Measurements from ENCODE around the gene ANO4.
A peak's percentile ranks its signal among the peaks of the same experiment; 100 is the strongest.
"Not testable (repeated sequence)": the region's sequence is repeated elsewhere in the genome, so short reads cannot be mapped to it uniquely, and the experiment has no call there.

The ANO4 gene

GRCh38 chr12:100875771-100876170 lies 81.2 kb downstream of the ANO4 start:
- DNase-seq, result no peak

DNA sequence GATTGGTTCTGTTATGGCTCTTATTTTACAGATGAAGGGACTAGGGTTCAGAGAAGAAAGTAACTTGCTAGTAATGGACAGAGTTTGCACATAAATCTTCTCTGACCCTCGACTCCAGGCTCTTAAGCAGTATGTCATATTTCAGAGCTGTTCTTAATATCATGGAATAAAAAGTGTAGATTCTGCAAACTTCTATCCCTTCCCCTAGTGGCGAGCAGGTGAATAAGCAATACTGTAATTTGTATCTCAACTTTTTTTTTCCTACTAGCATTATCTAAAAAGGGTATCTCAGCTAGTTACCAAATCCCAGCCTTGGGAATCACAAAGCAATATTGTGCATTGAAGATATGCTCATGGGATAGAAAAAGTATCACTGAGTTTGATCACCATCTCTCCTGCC lies 83.2 kb downstream of the ANO4 start:
- no peak for DNase-seq

DNA sequence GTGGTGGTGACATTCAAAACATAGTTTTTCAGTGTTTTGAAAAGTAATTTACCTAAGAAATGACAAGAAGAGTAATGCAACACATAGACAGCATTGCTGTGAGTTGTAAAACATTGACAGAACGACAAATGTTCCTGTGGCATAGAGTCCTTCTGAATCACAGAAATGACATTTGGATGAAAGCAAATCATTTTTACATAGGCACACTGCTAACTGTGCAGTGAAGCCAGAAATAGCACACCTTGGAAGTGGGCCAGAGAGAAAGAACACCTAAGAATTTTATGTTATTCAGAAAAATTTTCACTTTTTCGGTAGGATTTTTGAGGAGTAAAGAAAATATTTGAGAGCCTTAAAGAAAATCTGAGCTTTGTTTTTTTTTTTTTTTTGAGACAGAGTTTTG lies 100.6 kb downstream of the ANO4 start:
- no peak for DNase-seq

GRCh38 chr12:100896192-100896591 lies 101.6 kb downstream of the ANO4 start:
- no peak for DNase-seq

DNA sequence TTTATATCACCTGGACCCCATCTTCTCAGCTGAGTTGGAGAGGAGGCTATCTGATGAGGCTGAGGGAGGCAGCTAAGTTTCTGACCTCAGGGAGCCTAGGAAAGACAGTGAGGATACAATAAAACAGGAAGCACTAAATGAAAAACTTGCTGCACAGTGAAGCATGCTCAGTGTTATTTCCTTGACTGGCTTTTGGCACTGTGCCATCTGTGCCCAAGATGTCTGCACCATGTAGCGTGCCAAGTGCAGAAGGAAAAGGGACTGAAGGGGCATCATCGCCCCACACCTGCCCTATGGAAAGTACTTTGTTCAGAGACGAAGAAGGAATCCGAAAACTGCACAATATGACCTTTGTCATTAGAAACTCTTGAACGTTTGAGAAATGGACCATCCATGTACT lies 102.7 kb downstream of the ANO4 start:
- DNase-seq, result no peak

DNA sequence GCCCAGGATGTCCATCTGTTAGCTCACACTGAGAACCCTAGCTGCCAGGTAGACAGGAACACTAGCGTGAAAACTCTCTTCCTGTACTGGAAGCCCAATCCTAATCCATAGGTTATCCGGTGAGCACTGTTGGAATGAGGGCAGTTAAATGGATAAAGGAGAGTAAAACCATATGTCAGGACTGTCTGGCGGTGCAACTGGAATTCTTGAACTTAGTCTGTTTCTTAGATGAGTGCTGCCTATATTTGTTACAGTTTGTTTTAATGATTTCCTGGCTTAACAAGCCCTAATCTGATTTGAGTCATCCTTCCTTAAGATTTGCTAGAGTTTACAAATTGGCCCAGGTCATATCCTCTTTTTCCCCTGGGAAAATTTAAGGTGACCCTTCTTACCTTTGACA lies 104.7 kb downstream of the ANO4 start:
- DNase-seq, result no peak

- no peak for DNase-seq
Measured at GRCh38 chr12:100900808-100901207, 106.2 kb downstream of the ANO4 start.

DNA sequence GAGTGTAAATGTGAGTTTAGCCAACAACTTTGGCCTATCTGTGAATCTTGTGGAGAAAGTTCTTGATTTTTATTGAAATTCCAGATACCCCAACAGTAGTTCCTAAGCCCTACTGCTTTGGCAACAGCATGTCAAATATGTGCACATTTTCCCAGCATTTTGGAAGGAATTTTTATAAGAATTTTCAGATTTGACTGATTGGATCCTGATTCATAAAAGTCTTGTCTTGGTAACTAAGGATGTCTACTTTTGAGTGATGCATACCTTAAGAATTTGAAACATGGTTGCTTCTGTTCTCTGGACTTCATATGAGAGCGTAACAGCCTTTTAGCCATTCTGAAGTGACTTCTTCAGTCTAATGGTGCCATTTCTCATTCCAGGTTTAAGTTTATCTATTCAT lies 106.7 kb downstream of the ANO4 start:
- DNase-seq, result no peak

- no peak for DNase-seq
Measured at GRCh38 chr12:100904270-100904669, 109.7 kb downstream of the ANO4 start.

GRCh38 chr12:100908501-100908900 lies 113.9 kb downstream of the ANO4 start:
- no peak for DNase-seq

- DNase-seq, result no peak
Measured at GRCh38 chr12:100913872-100914592, 119.5 kb downstream of the ANO4 start.

GRCh38 chr12:100919116-100919515 lies 124.5 kb downstream of the ANO4 start:
- no peak for DNase-seq

GRCh38 chr12:100920493-100920892 lies 125.9 kb downstream of the ANO4 start:
- DNase-seq, result no peak

GRCh38 chr12:100926669-100927248 lies 132.2 kb downstream of the ANO4 start:
- DNase-seq, result peak; percentile 88

DNA sequence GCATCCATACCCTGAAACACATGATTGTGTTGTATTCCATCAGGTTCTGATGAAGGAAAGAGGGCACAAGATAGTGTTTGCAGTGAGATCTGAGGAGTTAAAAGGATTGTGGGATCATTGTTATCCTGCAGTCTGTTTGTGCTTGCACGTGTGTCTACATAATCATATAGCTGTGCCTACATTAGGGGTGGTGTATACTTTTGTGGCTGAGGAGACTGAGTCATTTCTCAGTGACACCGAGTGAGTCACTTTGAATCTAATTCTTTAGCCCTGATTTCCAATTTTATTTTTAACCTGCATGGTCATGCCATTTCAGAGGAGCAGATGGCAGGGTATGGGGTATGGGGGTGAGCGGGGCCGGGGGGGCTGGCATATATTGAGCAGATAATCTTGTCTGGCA lies 133.2 kb downstream of the ANO4 start:
- no peak for DNase-seq

GRCh38 chr12:100932571-100932970 lies 138.0 kb downstream of the ANO4 start:
- DNase-seq, result no peak

DNA sequence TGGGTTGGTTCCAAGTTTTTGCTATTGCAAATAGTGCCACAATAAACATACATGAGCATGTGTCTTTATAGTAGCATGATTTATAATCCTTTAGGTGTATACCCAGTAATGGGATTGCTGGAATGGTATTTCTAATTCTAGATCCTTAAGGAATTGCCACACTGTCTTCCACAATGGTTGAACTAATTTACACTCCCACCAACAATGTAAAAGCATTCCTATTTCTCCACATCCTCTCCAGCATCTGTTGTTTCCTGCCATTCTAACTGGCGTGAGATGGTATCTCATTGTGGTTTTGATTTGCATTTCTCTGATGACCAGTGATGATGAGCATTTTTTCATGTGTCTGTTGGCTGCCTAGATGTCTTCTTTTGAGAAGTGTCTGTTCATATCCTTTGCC lies 139.0 kb downstream of the ANO4 start:
- not testable (repeated sequence) for DNase-seq

- DNase-seq, result no peak
Measured at GRCh38 chr12:100935929-100936328, 141.4 kb downstream of the ANO4 start.

GRCh38 chr12:100936661-100937060 lies 142.1 kb downstream of the ANO4 start:
- no peak for DNase-seq

DNA sequence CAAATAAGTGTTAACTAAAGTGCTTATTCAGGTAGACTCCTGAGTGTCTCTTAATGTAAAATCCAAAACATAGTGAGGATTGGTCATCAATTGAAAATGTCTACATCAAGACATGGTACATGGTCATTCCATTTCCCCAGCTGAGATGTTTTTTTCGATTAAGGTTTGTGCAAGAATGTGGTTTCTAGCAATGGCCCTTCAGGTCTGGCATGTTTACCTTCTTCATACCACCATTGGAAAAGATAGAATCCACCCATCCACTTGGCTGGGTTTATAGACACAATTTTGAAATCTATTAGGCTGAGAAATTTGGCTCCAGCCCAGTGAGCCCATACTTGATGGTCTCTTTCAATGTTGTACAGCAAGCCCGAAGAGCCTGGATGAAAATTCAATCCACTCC lies 145.9 kb downstream of the ANO4 start:
- DNase-seq, result no peak

DNA sequence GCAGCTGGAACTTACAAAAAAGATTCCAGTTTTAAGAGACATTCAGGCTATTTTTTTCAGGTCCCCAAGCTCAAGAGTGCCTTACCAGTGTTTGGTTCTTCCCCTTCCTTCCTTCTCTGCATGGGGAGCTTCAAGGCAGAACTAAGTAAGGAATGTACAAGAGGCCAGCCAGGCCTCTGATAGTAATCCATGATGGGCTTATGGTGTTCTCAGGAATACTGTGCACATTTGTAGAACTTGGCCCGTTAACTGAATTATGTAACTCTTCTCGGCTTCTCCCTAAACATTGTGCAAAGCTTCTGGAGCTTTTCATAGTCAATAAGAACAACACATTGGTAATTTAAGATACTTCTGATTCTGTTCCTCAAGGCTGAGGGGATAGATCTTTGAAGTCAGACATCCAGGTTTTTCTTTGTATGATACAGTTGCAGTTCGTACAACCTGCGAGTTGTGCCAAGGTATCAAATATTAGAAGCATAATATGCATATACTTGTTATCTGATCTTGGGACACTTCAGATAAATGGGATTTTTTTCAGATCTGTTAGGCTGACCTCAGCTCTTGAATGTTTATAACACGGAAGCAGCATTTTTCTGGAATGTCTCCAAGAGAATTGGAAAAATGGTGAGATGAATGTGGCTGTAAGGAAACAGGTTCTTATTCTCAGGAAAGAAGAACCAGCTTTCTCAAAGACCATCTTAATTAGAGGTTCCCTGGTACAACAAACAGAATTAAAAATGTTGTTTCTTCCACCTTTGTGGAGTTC lies 148.6 kb downstream of the ANO4 start:
- DNase-seq, result no peak

GRCh38 chr12:100951756-100952155 lies 157.2 kb downstream of the ANO4 start:
- no peak for DNase-seq

GRCh38 chr12:100953217-100953616 lies 158.6 kb downstream of the ANO4 start:
- DNase-seq, result no peak

GRCh38 chr12:100953677-100954076 lies 159.1 kb downstream of the ANO4 start:
- no peak for DNase-seq

All from islet precursor cell (in vitro differentiated cells).